Medulla oblongata (tissue), 1 donor: Measurements from ENCODE around the gene LINC00237.

Source experiments
- DNase-seq: peaks from one replicate; pipeline ENCODE4 v3.0.0-alpha.2; 2015; ENCODE audit errors: extremely low spot score

LINC00237 gene

GRCh38 chr20:21049305-21049828 lies 56.8 kb downstream of the LINC00237 start:
- DNase-seq: no peak

- peak; percentile 18 for DNase-seq
Measured at GRCh38 chr20:21048841-21049273, 57.3 kb downstream of the LINC00237 start.

GRCh38 chr20:21047981-21048380 lies 58.2 kb downstream of the LINC00237 start:
- DNase-seq: no peak

- no peak for DNase-seq
Measured at GRCh38 chr20:21046413-21047070, 59.6 kb downstream of the LINC00237 start.
